HepG2 (cell line): ENCODE measurements around the gene CD68. TPM values are rescaled to one million over a fixed set of nuclear protein-coding genes. Genes with fewer than 3 reads are reported as not detected.

Experiments
- ATAC-seq: fragments of 200-7000 bp; cut with Tn5 transposase; 3 replicates; pipeline ENCODE4 v1.9.1; 2020; ENCODE audit warnings: mild to moderate bottlenecking, moderate library complexity
- BruUV-seq: library from RNA; stranded (reverse); fragments of 400-500 nt; replicated peaks from 2 replicates; lab custom pipeline; 2021; lab: Mats Ljungman, UMichigan
- CTCF ChIA-PET: fragments of 300-600 bp; formaldehyde crosslinking; extraction: SDS; loops from one replicate; lab custom pipeline; 2021; ENCODE audit warnings: low total read pairs, inconsistent platforms, low intra/inter-chr PET ratio; lab: Yijun Ruan, JAX
- POLR2A ChIA-PET: fragments of 350-600 bp; sonication (Branson Sonifier 250); formaldehyde crosslinking; loops from one replicate; lab custom pipeline; 2020; ENCODE audit warnings: antibody characterized with exemption, inconsistent platforms; lab: Yijun Ruan, JAX
- DNase-seq: peaks from one replicate; pipeline ENCODE4 v3.0.0-alpha.2; 2015; ENCODE audit warnings: low spot score
- FAIRE-seq: peaks from 3 replicates; lab custom pipeline; 2011; peaks lifted over from hg19 to GRCh38; lab: Jason Lieb, UNC
- H2AFZ ChIP-seq: one replicate; pipeline ENCODE4 v1.6.1; 2011; ENCODE audit warnings: low read length, inconsistent platforms
- H3K27ac ChIP-seq: fragments of 300-600 bp; 3 replicates; pipeline ENCODE4 v1.8.0; 2011; ENCODE audit warnings: mixed run types, mild to moderate bottlenecking, mixed read lengths, low read length, inconsistent platforms; ENCODE audit not compliant: insufficient read depth; ENCODE audit errors: extremely low read length
- H3K27me3 ChIP-seq, 2 experiments: fragments of 200-600 bp in 1 of 2; 2 replicates in 1 of 2; 3 replicates in 1 of 2; pipeline versions ENCODE4 v1.6.0 to v1.8.0; 2011; ENCODE audit warnings: low read length in 2 of 2, mild to moderate bottlenecking in 2 of 2, moderate library complexity in 2 of 2, inconsistent platforms in 1 of 2; ENCODE audit not compliant: insufficient read depth in 2 of 2, control insufficient read depth in 1 of 2
- H3K36me3 ChIP-seq, 2 experiments: fragments of 200-600 bp in 1 of 2; replicated peaks in 1 of 2; 2 replicates in 1 of 2; 3 replicates in 1 of 2; pipeline versions ENCODE4 v1.5.1 to v1.8.0; 2011; ENCODE audit warnings: low read length in 2 of 2, inconsistent platforms in 1 of 2; ENCODE audit not compliant: insufficient read depth in 2 of 2, control insufficient read depth in 1 of 2
- H3K4me1 ChIP-seq: 2 replicates; pipeline ENCODE4 v1.5.1; 2012; ENCODE audit warnings: low read length, inconsistent platforms; ENCODE audit not compliant: insufficient read depth
- H3K4me2 ChIP-seq: 2 replicates; pipeline ENCODE4 v1.6.0; 2011; ENCODE audit warnings: low read depth, low read length, inconsistent platforms
- H3K4me3 ChIP-seq, 3 experiments: fragments of 200-600 bp in 1 of 3; sonication (generic), shearing (Covaris generic) in 1 of 3; replicated peaks in 1 of 3; 2 replicates each; pipeline ENCODE4 v1.5.1; 2011 to 2016; ENCODE audit warnings: low read length in 3 of 3, inconsistent platforms in 2 of 3, low read depth in 2 of 3, mild to moderate bottlenecking in 2 of 3, control low read depth in 1 of 3, mixed read lengths in 1 of 3; ENCODE audit not compliant: insufficient read depth in 1 of 3
- H3K79me2 ChIP-seq: one replicate; pipeline ENCODE4 v1.6.1; 2011; ENCODE audit warnings: low read length, inconsistent platforms; ENCODE audit not compliant: insufficient read depth
- H3K9ac ChIP-seq: 2 replicates; pipeline ENCODE4 v1.6.0; 2011; ENCODE audit warnings: mild to moderate bottlenecking, low read depth, low read length, inconsistent platforms; ENCODE audit not compliant: insufficient read depth
- H3K9me3 ChIP-seq: 2 replicates; pipeline ENCODE4 v1.5.1; 2012; ENCODE audit warnings: mild to moderate bottlenecking, low read length
- H4K20me1 ChIP-seq: 2 replicates; pipeline ENCODE4 v1.6.0; 2011; ENCODE audit warnings: inconsistent platforms, mild to moderate bottlenecking, low read length, moderate library complexity; ENCODE audit not compliant: insufficient read depth
- FOXK1 ChIP-seq: sonication (generic); formaldehyde crosslinking; IDR thresholded peaks from 2 replicates; pipeline ENCODE4 v1.4.0; 2020; ENCODE audit warnings: low read depth, missing genetic modification reagents, borderline replicate concordance
- HES4 ChIP-seq: sonication (generic); formaldehyde crosslinking; IDR thresholded peaks from 2 replicates; pipeline ENCODE4 v1.9.0; 2021; ENCODE audit warnings: mild to moderate bottlenecking, missing genetic modification reagents, borderline replicate concordance
- HNRNPK ChIP-seq: fragments of 200-400 bp; formaldehyde crosslinking; IDR thresholded peaks from 2 replicates; pipeline ENCODE4 v1.6.1; 2018; ENCODE audit warnings: low read length, low read depth, moderate library complexity, mild to moderate bottlenecking; ENCODE audit not compliant: poor library complexity, severe bottlenecking
- KDM4B ChIP-seq: sonication (generic); formaldehyde crosslinking; IDR thresholded peaks from 2 replicates; pipeline ENCODE4 v1.4.0; 2020; ENCODE audit warnings: missing genetic modification reagents
- MAFF ChIP-seq: IDR thresholded peaks from 2 replicates; pipeline ENCODE4 v1.6.1; 2011; ENCODE audit warnings: low read depth, low read length, improper control_type of control experiment
- MTF2 ChIP-seq: sonication (generic); formaldehyde crosslinking; IDR thresholded peaks from 2 replicates; pipeline ENCODE4 v1.5.0; 2020; ENCODE audit warnings: missing genetic modification reagents, borderline replicate concordance
- NFE2L2 ChIP-seq: fragments of 150-350 bp; IDR thresholded peaks from 2 replicates; pipeline ENCODE4 v1.6.1; 2014; ENCODE audit warnings: low read length
- REST ChIP-seq, 2 experiments: IDR thresholded peaks; 2 replicates each; pipeline ENCODE4 v1.6.1; 2011 to 2012; ENCODE audit warnings: low read length in 2 of 2, borderline replicate concordance in 1 of 2, low read depth in 1 of 2, mild to moderate bottlenecking in 1 of 2, moderate library complexity in 1 of 2
- RFX3 ChIP-seq: IDR thresholded peaks from 2 replicates; pipeline ENCODE4 v1.6.1; 2016; ENCODE audit warnings: missing biosample characterization, missing genetic modification reagents
- SMAD1 ChIP-seq: sonication (generic); formaldehyde crosslinking; IDR thresholded peaks from 2 replicates; pipeline ENCODE4 v1.4.0; 2020; ENCODE audit warnings: missing genetic modification reagents, low read depth, mild to moderate bottlenecking, borderline replicate concordance
- ZBED4 ChIP-seq: sonication (generic); formaldehyde crosslinking; IDR thresholded peaks from 2 replicates; pipeline ENCODE4 v1.4.0; 2020; ENCODE audit warnings: missing genetic modification reagents, borderline replicate concordance
- ZBTB43 ChIP-seq: sonication (generic); formaldehyde crosslinking; conservative IDR thresholded peaks from 2 replicates; pipeline ENCODE4 v1.4.0; 2020; ENCODE audit warnings: missing genetic modification reagents
- ZNF30 ChIP-seq: sonication (generic); formaldehyde crosslinking; IDR thresholded peaks from 2 replicates; pipeline ENCODE4 v1.5.0; 2020; ENCODE audit warnings: mild to moderate bottlenecking, missing genetic modification reagents
- ZNF546 ChIP-seq: sonication (generic); formaldehyde crosslinking; conservative IDR thresholded peaks from 2 replicates; pipeline ENCODE4 v1.8.1; 2023; ENCODE audit warnings: mild to moderate bottlenecking, missing genetic modification reagents
- WGBS: methylation state at CpG from one replicate; pipeline ENCODE4 v1.1.6; 2017; ENCODE audit warnings: low lambda C conversion rate; 5-methylcytosine and 5-hydroxymethylcytosine counted together
- in situ Hi-C: cut with HindIII; loops from 2 replicates; pipeline ENCODE4 v1.10.0; 2017; ENCODE audit warnings: low pct_unique_long_range_greater_than_20kb; ENCODE audit not compliant: extremely low pct_ligation_motif_present
- intact Hi-C: fragments of 100-400 bp; cut with micrococcal nuclease; formaldehyde crosslinking; loops from one replicate; pipeline ENCODE4 v1.10.0; 2022; ENCODE audit not compliant: unreplicated experiment
- polyA plus RNA-seq, 8 experiments: library from polyadenylated mRNA; depleted of rRNA in 3 of 8; stranded (reverse) in 7 of 8; unstranded in 1 of 8; fragments of >200 nt; fragmentation: Illumina TruSeq in 4 of 8; extraction: Trizol in 4 of 8; gene quantifications; 2 replicates each; pipeline versions ENCODE4 v1.2.1 to v1.2.3, GENCODE V29; 2011 to 2016; ENCODE audit warnings: low read depth in 4 of 8, missing spikeins in 1 of 8, mixed read lengths in 1 of 8; ENCODE audit not compliant: insufficient read depth in 1 of 8
- total RNA-seq, 5 experiments: library from RNA; depleted of rRNA; stranded (reverse); fragments of >200 nt; fragmentation: Illumina TruSeq; extraction: Trizol; gene quantifications; 2 replicates each; pipeline ENCODE4 v1.2.3, GENCODE V29; 2016; ENCODE audit warnings: low read depth in 1 of 5

Gene CD68
- total and polyA plus RNA-seq, 2 of the 13 experiments (the other 11 are each of a cell fraction or from before 2014, with no cell fraction given): 10.3 to 104 TPM

GRCh38 chr17:7611635-7612293 lies 32.3 kb downstream of the CD68 start:
- intact Hi-C loops (no loop called here), in situ Hi-C loops (no loop called here)
- Histone ChIP-seq H3K4me2 (peak overlapping the region; percentile 63), H3K9me3 (no peaks in the 10 kb centered on the region), H3K9ac (peak overlapping the region; percentile 44; the same call in 1 of the 2 replicates), H2AFZ (no peak overlapping the region), H3K27ac (no peak overlapping the region), H3K27me3 (no peaks in the 10 kb centered on the region), H3K36me3 (peaks cover 1 to 15% of the 10 kb centered on the region in 2 experiments; a peak in 2 of 5 replicates), H3K4me1 (peaks cover 35% of the 10 kb centered on the region), H4K20me1 (no peaks in the 10 kb centered on the region), H3K79me2 (peaks cover 36% of the 10 kb centered on the region), H3K4me3 (peak overlapping the region in 1 of 3 experiments; percentile 3; a peak in 2 of 6 replicates)
- DNase-seq: no peak
- CTCF ChIA-PET: no interaction called here
- ATAC-seq: no peak
- POLR2A ChIA-PET: interaction anchor here (0.6 to 3.5 kb wide), 3 partner anchors 15 to 208 kb away, joined by 3 to 16 read pairs (median 6); partner anchors contain the start of genes SAT2, TMEM256 and TP53
- no peak for FAIRE-seq
- WGBS: 81% methylated on average over 3 of the region's 3 CpGs
- no TSS peak for BruUV-seq
- TF ChIP-seq HNRNPK (no peak), NFE2L2 (peak; percentile 83), SMAD1 (CRISPR knock-in tag) (no peak), FOXK1 (CRISPR knock-in tag) (no peak), KDM4B (no peak), MTF2 (CRISPR knock-in tag) (no peak), RFX3 (no peak), ZBED4 (CRISPR knock-in tag) (no peak), REST (IDR thresholded peaks at IDR 0.05; ENCODE audit: borderline replicate concordance in 1 of 2, low read depth in 1 of 2, low read length in 2 of 2) (no peak), HES4 (no peak), MAFF (peak; percentile 98), ZBTB43 (CRISPR knock-in tag) (no peak), ZNF30 (CRISPR knock-in tag) (no peak), ZNF546 (no peak)
